ENCODE results near the gene HOXC6. TPM values are rescaled to one million over a fixed set of nuclear protein-coding genes. Genes with fewer than 3 reads are reported as not detected.

Gene HOXC6
- total RNA-seq, 1 experiment from 2014 or later, result 10.2 TPM

DNA sequence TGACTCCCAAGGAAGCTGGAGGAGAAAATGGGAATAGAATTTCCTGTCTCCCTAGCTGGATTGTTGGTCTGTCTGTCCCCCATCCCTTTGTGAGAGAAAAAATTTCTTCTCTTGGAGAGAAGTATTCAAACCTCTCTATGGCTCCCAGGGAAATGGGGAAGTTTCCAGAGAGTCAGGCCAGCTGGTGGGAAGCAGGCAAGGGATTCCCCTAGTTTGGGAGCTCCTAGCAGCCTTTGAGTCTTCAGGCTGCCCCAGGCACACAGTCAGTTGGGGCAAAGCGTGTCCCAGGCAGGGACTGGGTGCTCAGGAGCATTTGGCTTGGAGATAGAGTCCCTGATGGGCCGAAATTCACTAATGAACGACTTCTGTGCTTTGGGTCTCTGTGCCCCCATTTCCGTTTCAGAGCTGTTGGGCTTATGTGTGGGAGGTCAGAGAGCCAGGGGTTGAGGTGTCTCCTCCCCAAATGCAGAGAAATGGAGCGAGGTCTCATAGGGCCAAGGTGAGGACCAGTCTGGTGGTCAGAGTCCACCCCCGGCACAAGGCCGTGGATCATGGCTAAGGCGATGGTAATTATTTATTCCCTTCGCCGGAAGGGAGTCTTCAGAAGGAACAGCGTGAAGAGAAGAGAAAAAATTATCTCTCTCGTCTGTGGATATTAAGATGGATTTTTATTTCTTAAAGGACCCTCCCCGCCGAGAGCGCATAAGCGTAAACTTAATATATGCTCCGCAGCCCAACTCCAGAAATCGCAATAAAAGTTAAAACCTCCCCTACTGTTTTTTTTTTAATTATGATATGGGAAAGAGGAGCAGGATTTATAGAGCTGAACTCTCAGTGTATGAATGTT is 34.9 kb upstream of the HOXC6 start:
- Histone ChIP-seq H3K4me1 (peaks cover 18% of the 10 kb centered on the region), H3K9me3 (no peaks in the 10 kb centered on the region), H3K4me3 (ENCODE audit: low read depth, low read length) (peak overlapping the region; percentile 63), H3K27me3 (replicated peaks; ENCODE audit: control insufficient read depth, insufficient read depth, low read length) (no peaks in the 10 kb centered on the region), H3K36me3 (ENCODE audit: control insufficient read depth, insufficient read depth, low read length) (no peaks in the 10 kb centered on the region)
- no peak for DNase-seq
- no peak for TF ChIP-seq CTCF (IDR thresholded peaks at IDR 0.05; ENCODE audit: insufficient read depth in 1 of 2, low read depth in 1 of 2, low read length in 1 of 2, severe bottlenecking in 1 of 2, unreplicated experiment in 1 of 2)
- H3K27ac Mint-ChIP-seq (ENCODE audit: unreplicated experiment), result peak overlapping the region; percentile 97
- H3K4me1 Mint-ChIP-seq (ENCODE audit: low read depth, unreplicated experiment), result peaks cover 24% of the 10 kb centered on the region
- no peaks in the 10 kb centered on the region for H3K27me3 Mint-ChIP-seq (ENCODE audit: insufficient read depth, unreplicated experiment)
- ChIA-PET CTCF (interaction anchor here (1.1 kb wide), 1 partner anchor 8 kb away, joined by 4 read pairs; the partner anchor contains the start of gene HOXC10), POLR2A (no interaction called here)
- peaks cover 14% of the 10 kb centered on the region for H3K36me3 Mint-ChIP-seq (ENCODE audit: insufficient read depth, unreplicated experiment)
- no TSS peak for BruUV-seq (replicated peaks)
- intact Hi-C loops (cut with micrococcal nuclease; ENCODE audit: unreplicated experiment), result no loop called here
- H3K4me3 Mint-ChIP-seq (ENCODE audit: unreplicated experiment), result peak overlapping the region; percentile 89
- no peaks in the 10 kb centered on the region for H3K9me3 Mint-ChIP-seq (ENCODE audit: unreplicated experiment)

- TF ChIP-seq CTCF (IDR thresholded peaks at IDR 0.05; ENCODE audit: insufficient read depth in 1 of 2, low read depth in 1 of 2, low read length in 1 of 2, severe bottlenecking in 1 of 2, unreplicated experiment in 1 of 2), result no peak
- CTCF ChIA-PET, result interaction anchor here (1.1 kb wide), 1 partner anchor 9 kb away, joined by 4 read pairs; the partner anchor contains the start of gene HOXC10
- H3K27me3 ChIP-seq (replicated peaks; ENCODE audit: control insufficient read depth, insufficient read depth, low read length), result no peaks in the 10 kb centered on the region
- intact Hi-C loops (cut with micrococcal nuclease; ENCODE audit: unreplicated experiment), result no loop called here
- no peaks in the 10 kb centered on the region for H3K36me3 ChIP-seq (ENCODE audit: control insufficient read depth, insufficient read depth, low read length)
- no TSS peak for BruUV-seq (replicated peaks)
- peaks cover 18% of the 10 kb centered on the region for H3K4me1 Mint-ChIP-seq (ENCODE audit: low read depth, unreplicated experiment)
- POLR2A ChIA-PET, result no interaction called here
- no peak for DNase-seq
- H3K27ac Mint-ChIP-seq (ENCODE audit: unreplicated experiment), result peak overlapping the region; percentile 97
- peak overlapping the region; percentile 89 for H3K4me3 Mint-ChIP-seq (ENCODE audit: unreplicated experiment)
- no peaks in the 10 kb centered on the region for H3K9me3 ChIP-seq
- H3K27me3 Mint-ChIP-seq (ENCODE audit: insufficient read depth, unreplicated experiment), result no peaks in the 10 kb centered on the region
- H3K36me3 Mint-ChIP-seq (ENCODE audit: insufficient read depth, unreplicated experiment), result peaks cover 14% of the 10 kb centered on the region
- H3K4me3 ChIP-seq (ENCODE audit: low read depth, low read length), result peak overlapping the region; percentile 63
- H3K9me3 Mint-ChIP-seq (ENCODE audit: unreplicated experiment), result no peaks in the 10 kb centered on the region
- peaks cover 13% of the 10 kb centered on the region for H3K4me1 ChIP-seq
These were observed 34.3 kb upstream of the HOXC6 start for GRCh38 chr12:53994009-53994263.

DNA sequence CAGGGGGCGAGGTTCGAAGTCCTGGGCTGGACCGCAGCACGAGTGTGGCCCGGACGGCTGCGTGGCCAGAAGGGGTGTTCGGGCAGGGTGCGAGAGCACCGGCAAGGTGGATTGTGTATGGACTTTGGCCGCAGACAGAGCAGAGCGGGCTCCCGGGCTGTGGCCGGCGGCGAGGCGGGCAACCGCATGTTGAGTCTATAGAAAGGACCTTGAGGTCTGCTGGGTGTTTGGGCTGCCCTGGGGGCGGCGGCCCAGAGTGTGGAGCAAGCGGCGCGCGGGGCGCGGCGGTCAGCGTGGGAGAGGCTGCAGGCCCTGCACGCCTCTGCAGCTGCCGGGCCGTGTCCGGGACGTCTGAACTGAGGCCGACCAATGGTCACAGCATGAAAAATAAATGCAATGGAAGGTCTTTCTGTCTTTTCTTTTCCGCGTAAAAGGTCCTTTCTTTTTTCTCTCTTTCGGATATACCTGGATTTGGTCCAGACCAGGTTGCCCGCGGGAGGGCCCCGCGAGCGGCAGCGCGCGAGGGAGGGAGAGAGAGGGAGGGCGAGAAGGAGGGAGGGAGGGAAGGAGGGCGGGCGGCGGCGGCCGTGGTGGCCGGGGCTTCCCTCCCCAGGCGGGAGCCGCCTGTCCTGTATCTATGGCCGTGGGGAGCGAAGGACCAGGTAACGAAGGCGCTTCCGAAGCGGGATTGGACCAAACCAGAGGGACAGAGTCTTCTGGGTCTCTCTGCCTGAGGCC is 33.8 kb upstream of the HOXC6 start:
- intact Hi-C loops (cut with micrococcal nuclease; ENCODE audit: unreplicated experiment), result no loop called here
- TF ChIP-seq CTCF (IDR thresholded peaks at IDR 0.05; ENCODE audit: insufficient read depth in 1 of 2, low read depth in 1 of 2, low read length in 1 of 2, severe bottlenecking in 1 of 2, unreplicated experiment in 1 of 2), result no peak
- Histone ChIP-seq H3K4me3 (ENCODE audit: low read depth, low read length) (peak overlapping the region; percentile 63), H3K4me1 (peaks cover 11% of the 10 kb centered on the region), H3K36me3 (ENCODE audit: control insufficient read depth, insufficient read depth, low read length) (no peaks in the 10 kb centered on the region), H3K27me3 (replicated peaks; ENCODE audit: control insufficient read depth, insufficient read depth, low read length) (no peaks in the 10 kb centered on the region), H3K9me3 (no peaks in the 10 kb centered on the region)
- peak; percentile 64 to 67 for DNase-seq
- no peaks in the 10 kb centered on the region for H3K9me3 Mint-ChIP-seq (ENCODE audit: unreplicated experiment)
- H3K4me3 Mint-ChIP-seq (ENCODE audit: unreplicated experiment), result peak overlapping the region; percentile 89
- CTCF ChIA-PET, result interaction anchor here (0.6 to 1.8 kb wide), 8 partner anchors 9 to 355 kb away, joined by 3 to 9 read pairs (median 6); partner anchors contain the start of gene HOXC10
- H3K27me3 Mint-ChIP-seq (ENCODE audit: insufficient read depth, unreplicated experiment), result no peaks in the 10 kb centered on the region
- POLR2A ChIA-PET, result interaction anchor here (0.6 kb wide), 1 partner anchor 54 kb away, joined by 3 read pairs; no protein-coding TSS in a partner anchor
- H3K36me3 Mint-ChIP-seq (ENCODE audit: insufficient read depth, unreplicated experiment), result peaks cover 14% of the 10 kb centered on the region
- H3K4me1 Mint-ChIP-seq (ENCODE audit: low read depth, unreplicated experiment), result peaks cover 13% of the 10 kb centered on the region
- no TSS peak for BruUV-seq (replicated peaks)
- peak overlapping the region; percentile 97 for H3K27ac Mint-ChIP-seq (ENCODE audit: unreplicated experiment)
